ENCODE measurements around the gene SIK3. TPM values are rescaled to one million over a fixed set of nuclear protein-coding genes. Genes with fewer than 3 reads are reported as not detected.

The SIK3 gene
- total RNA-seq, 2 donors from 2014 or later, result 26.7 to 28.0 TPM

DNA sequence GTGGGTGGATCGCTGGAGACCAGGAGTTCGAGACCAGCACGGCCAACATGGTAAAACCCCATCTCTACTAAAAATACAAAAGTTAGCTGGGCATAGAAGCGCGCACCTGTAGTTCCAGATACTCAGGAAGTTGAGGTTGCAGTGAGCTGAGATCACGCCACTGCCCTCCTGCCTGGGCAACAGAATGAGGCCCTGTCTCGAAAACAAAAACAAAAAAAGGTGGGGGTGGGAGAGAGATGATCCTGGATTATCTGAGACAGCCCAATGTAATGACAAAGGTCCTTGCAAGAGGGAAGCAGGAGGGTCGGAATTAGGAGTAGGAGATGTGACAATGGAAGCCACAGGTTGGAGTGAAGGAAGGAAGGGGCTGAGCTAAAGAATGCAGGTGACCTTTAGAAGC, 173.2 kb downstream of the SIK3 start:
- H3K4me3 ChIP-seq, result no peak overlapping the region
- TF ChIP-seq, protein P1, sequence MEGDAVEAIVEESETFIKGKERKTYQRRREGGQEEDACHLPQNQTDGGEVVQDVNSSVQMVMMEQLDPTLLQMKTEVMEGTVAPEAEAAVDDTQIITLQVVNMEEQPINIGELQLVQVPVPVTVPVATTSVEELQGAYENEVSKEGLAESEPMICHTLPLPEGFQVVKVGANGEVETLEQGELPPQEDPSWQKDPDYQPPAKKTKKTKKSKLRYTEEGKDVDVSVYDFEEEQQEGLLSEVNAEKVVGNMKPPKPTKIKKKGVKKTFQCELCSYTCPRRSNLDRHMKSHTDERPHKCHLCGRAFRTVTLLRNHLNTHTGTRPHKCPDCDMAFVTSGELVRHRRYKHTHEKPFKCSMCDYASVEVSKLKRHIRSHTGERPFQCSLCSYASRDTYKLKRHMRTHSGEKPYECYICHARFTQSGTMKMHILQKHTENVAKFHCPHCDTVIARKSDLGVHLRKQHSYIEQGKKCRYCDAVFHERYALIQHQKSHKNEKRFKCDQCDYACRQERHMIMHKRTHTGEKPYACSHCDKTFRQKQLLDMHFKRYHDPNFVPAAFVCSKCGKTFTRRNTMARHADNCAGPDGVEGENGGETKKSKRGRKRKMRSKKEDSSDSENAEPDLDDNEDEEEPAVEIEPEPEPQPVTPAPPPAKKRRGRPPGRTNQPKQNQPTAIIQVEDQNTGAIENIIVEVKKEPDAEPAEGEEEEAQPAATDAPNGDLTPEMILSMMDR (IDR thresholded peaks at IDR 0.05), result no peak
- no peaks in the 10 kb centered on the region for H3K27me3 ChIP-seq
- no peaks in the 10 kb centered on the region for H3K36me3 ChIP-seq
- no peak overlapping the region for H3K27ac ChIP-seq
- intact Hi-C loops (cut with DNase I), result no loop called here
- H3K9me3 ChIP-seq, result no peaks in the 10 kb centered on the region
- no peak overlapping the region for H3K9ac ChIP-seq (ENCODE audit: low read depth in 2 of 2, low read length in 2 of 2)
- H3K4me1 ChIP-seq, result no peaks in the 10 kb centered on the region
- DNase-seq, result no peak

DNA sequence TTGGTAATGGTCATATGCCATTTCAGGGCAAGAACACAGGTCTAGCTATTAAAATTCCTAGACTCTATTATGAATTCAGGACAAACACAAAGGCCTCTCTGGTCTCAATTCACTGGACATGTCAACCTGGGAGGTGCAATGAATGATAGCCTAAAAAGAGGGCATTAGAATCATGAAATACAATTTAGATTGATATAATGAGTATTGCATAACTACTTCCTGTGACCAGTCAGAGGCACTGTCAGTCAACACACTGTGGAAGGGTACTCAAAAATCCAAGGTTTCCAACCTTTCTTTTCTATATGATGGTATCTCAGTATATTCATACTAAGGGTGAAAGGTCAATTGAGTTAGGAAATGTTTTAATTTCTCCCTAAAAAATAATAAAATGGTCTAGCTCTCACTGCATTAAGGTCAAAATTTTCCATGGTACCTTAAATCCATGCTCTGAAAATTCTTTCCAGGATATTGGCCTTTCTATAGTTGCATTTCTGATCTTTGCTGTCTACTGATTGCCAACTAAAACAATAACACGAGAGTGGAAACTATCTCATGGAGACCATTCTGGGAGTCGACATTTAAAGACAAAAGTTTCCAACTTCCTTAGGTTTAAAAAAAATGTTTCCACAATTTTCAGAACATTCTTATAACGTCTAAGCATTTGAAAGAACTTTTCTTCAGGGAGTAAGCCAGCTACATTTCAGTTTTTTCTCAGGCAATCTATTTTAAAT, 179.1 kb downstream of the SIK3 start:
- Histone ChIP-seq H3K36me3 (no peaks in the 10 kb centered on the region), H3K4me3 (no peak overlapping the region), H3K4me1 (no peaks in the 10 kb centered on the region), H3K9ac (ENCODE audit: low read depth in 2 of 2, low read length in 2 of 2) (no peak overlapping the region), H3K27ac (no peak overlapping the region), H3K27me3 (no peaks in the 10 kb centered on the region), H3K9me3 (no peaks in the 10 kb centered on the region)
- intact Hi-C loops (cut with DNase I), result no loop called here
- DNase-seq, result no peak
- TF ChIP-seq, protein P1 (IDR thresholded peaks at IDR 0.05), result no peak

DNA sequence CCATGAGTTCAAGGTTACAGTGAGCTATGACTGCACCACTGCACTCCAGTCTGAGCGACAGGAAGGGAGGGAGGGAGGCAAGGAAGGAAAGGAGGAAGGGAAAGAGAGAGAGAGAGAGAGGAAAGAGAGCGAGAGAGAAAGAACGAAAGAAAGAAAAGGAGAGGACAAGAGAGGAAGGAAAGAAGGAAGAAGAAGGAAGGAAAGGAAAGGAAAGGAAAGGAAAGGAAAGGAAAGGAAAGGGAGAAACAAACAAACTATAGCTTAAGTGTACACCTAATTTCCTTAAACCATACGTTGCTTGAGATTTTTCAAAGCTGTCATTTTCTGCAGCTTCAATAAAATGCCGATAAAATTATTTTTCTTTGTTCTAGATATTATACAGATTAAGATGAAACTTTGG, 180.6 kb downstream of the SIK3 start:
- intact Hi-C loops (cut with DNase I), result no loop called here
- Histone ChIP-seq H3K27me3 (no peaks in the 10 kb centered on the region), H3K27ac (no peak overlapping the region), H3K36me3 (no peaks in the 10 kb centered on the region), H3K9ac (ENCODE audit: low read depth in 2 of 2, low read length in 2 of 2) (no peak overlapping the region), H3K4me1 (no peaks in the 10 kb centered on the region), H3K9me3 (no peaks in the 10 kb centered on the region), H3K4me3 (no peak overlapping the region)
- no peak for DNase-seq
- TF ChIP-seq, protein P1 (IDR thresholded peaks at IDR 0.05), result no peak

DNA sequence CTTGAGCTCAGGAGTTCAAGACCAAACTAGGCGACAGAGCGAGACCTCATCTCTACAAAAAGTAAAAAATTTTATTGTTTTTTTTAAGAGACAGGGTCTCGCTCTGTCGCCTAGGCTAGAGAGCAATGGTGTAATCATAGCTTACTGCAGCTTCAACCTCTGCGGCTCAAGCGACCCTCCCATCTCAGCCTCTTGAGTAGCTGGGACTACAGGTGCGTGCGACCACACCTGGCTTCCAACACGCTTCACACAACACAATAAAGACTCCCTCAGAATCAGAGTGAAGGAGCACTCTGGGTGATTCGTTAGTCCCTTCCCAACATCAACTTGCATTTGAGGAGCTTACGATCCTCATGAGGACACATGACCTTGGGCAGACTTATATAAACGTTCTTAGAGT, 181.3 kb downstream of the SIK3 start:
- H3K27ac ChIP-seq, result no peak overlapping the region
- TF ChIP-seq, protein P1 (IDR thresholded peaks at IDR 0.05), result no peak
- H3K9ac ChIP-seq (ENCODE audit: low read depth in 2 of 2, low read length in 2 of 2), result no peak overlapping the region
- no peak overlapping the region for H3K4me3 ChIP-seq
- no peaks in the 10 kb centered on the region for H3K36me3 ChIP-seq
- H3K4me1 ChIP-seq, result no peaks in the 10 kb centered on the region
- intact Hi-C loops (cut with DNase I), result no loop called here
- no peaks in the 10 kb centered on the region for H3K27me3 ChIP-seq
- DNase-seq, result no peak
- no peaks in the 10 kb centered on the region for H3K9me3 ChIP-seq

DNA sequence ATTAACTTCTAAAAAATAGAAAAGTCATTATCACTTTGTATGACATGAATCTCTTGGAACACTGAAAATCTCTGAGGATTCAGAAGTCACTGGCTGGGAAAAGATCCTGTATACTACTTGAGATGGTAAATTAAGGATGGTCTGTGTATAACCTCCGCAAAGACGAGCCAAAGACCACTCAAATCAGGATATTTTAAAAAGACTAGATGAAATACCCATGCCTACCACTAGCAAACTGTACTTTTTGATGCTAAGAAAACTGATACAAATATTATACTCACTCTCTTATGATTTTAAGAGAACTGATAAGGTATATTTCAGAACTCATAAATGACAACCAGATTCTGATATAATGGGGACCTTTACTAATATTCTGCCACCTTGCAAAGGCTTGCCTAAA, 182.2 kb downstream of the SIK3 start:
- H3K4me1 ChIP-seq, result no peaks in the 10 kb centered on the region
- H3K9me3 ChIP-seq, result no peaks in the 10 kb centered on the region
- TF ChIP-seq, protein P1 (IDR thresholded peaks at IDR 0.05), result no peak
- no peaks in the 10 kb centered on the region for H3K36me3 ChIP-seq
- DNase-seq, result no peak
- no peaks in the 10 kb centered on the region for H3K27me3 ChIP-seq
- intact Hi-C loops (cut with DNase I), result no loop called here
- no peak overlapping the region for H3K27ac ChIP-seq
- H3K4me3 ChIP-seq, result no peak overlapping the region
- H3K9ac ChIP-seq (ENCODE audit: low read depth in 2 of 2, low read length in 2 of 2), result no peak overlapping the region
